ENCODE measurements around the gene NCKAP5.

Gene NCKAP5

GRCh38 chr2:132642415-132642814, 925.8 kb downstream of the NCKAP5 start:
- no peak for TF ChIP-seq EZH2 (IDR thresholded peaks at IDR 0.05; ENCODE audit: borderline replicate concordance, low read depth, low read length, severe bottlenecking)
- TF ChIP-seq CTCF (IDR thresholded peaks at IDR 0.05; ENCODE audit: borderline replicate concordance, extremely low read depth, low read length, poor library complexity, severe bottlenecking): no peak
- Histone ChIP-seq H3K9me3 (ENCODE audit: insufficient read depth, low read length, severe bottlenecking) (no peaks in the 10 kb centered on the region), H3K79me2 (ENCODE audit: insufficient read depth, low read length) (no peaks in the 10 kb centered on the region), H3K4me2 (ENCODE audit: insufficient read depth, low read length) (no peak overlapping the region), H3K36me3 (ENCODE audit: insufficient read depth, low read length) (no peaks in the 10 kb centered on the region), H3K27ac (ENCODE audit: low read length) (no peak overlapping the region), H3K4me3 (ENCODE audit: low read depth in 1 of 2, low read length in 2 of 2) (no peak overlapping the region), H3K9ac (ENCODE audit: low read depth, low read length) (no peak overlapping the region), H3K4me1 (ENCODE audit: insufficient read depth, low read length) (no peaks in the 10 kb centered on the region), H2AFZ (ENCODE audit: low read depth, low read length) (no peak overlapping the region), H3K27me3 (ENCODE audit: insufficient read depth, low read length, poor library complexity) (no peaks in the 10 kb centered on the region), H4K20me1 (ENCODE audit: insufficient read depth, low read length) (no peaks in the 10 kb centered on the region)
- DNase-seq (no peak), ATAC-seq (ENCODE audit: insufficient read depth, low read depth) (no peak)

GRCh38 chr2:132641819-132642218, 926.4 kb downstream of the NCKAP5 start:
- TF ChIP-seq EZH2 (IDR thresholded peaks at IDR 0.05; ENCODE audit: borderline replicate concordance, low read depth, low read length, severe bottlenecking): no peak
- no peak for TF ChIP-seq CTCF (IDR thresholded peaks at IDR 0.05; ENCODE audit: borderline replicate concordance, extremely low read depth, low read length, poor library complexity, severe bottlenecking)
- no peak for ATAC-seq (ENCODE audit: insufficient read depth, low read depth)
- no peak overlapping the region for H3K27ac ChIP-seq (ENCODE audit: low read length)
- H2AFZ ChIP-seq (ENCODE audit: low read depth, low read length): no peak overlapping the region
- H3K27me3 ChIP-seq (ENCODE audit: insufficient read depth, low read length, poor library complexity): no peaks in the 10 kb centered on the region
- H4K20me1 ChIP-seq (ENCODE audit: insufficient read depth, low read length): no peaks in the 10 kb centered on the region
- no peak overlapping the region for H3K9ac ChIP-seq (ENCODE audit: low read depth, low read length)
- H3K36me3 ChIP-seq (ENCODE audit: insufficient read depth, low read length): no peaks in the 10 kb centered on the region
- no peak overlapping the region for H3K4me2 ChIP-seq (ENCODE audit: insufficient read depth, low read length)
- no peaks in the 10 kb centered on the region for H3K4me1 ChIP-seq (ENCODE audit: insufficient read depth, low read length)
- no peaks in the 10 kb centered on the region for H3K9me3 ChIP-seq (ENCODE audit: insufficient read depth, low read length, severe bottlenecking)
- H3K79me2 ChIP-seq (ENCODE audit: insufficient read depth, low read length): no peaks in the 10 kb centered on the region
- DNase-seq: no peak
- no peak overlapping the region for H3K4me3 ChIP-seq (ENCODE audit: low read depth in 1 of 2, low read length in 2 of 2)

- no peak overlapping the region for H2AFZ ChIP-seq (ENCODE audit: low read depth, low read length)
- ATAC-seq (ENCODE audit: insufficient read depth, low read depth) (no peak), DNase-seq (no peak)
- H3K4me3 ChIP-seq (ENCODE audit: low read depth in 1 of 2, low read length in 2 of 2): no peak overlapping the region
- H3K79me2 ChIP-seq (ENCODE audit: insufficient read depth, low read length): no peaks in the 10 kb centered on the region
- no peaks in the 10 kb centered on the region for H3K36me3 ChIP-seq (ENCODE audit: insufficient read depth, low read length)
- H4K20me1 ChIP-seq (ENCODE audit: insufficient read depth, low read length): no peaks in the 10 kb centered on the region
- H3K4me2 ChIP-seq (ENCODE audit: insufficient read depth, low read length): no peak overlapping the region
- H3K9me3 ChIP-seq (ENCODE audit: insufficient read depth, low read length, severe bottlenecking): no peaks in the 10 kb centered on the region
- no peak overlapping the region for H3K9ac ChIP-seq (ENCODE audit: low read depth, low read length)
- H3K27me3 ChIP-seq (ENCODE audit: insufficient read depth, low read length, poor library complexity): no peaks in the 10 kb centered on the region
- no peak overlapping the region for H3K27ac ChIP-seq (ENCODE audit: low read length)
- no peaks in the 10 kb centered on the region for H3K4me1 ChIP-seq (ENCODE audit: insufficient read depth, low read length)
- TF ChIP-seq EZH2 (IDR thresholded peaks at IDR 0.05; ENCODE audit: borderline replicate concordance, low read depth, low read length, severe bottlenecking) (no peak), CTCF (IDR thresholded peaks at IDR 0.05; ENCODE audit: borderline replicate concordance, extremely low read depth, low read length, poor library complexity, severe bottlenecking) (no peak)
These were observed 928.1 kb downstream of the NCKAP5 start for GRCh38 chr2:132640116-132640515.

All from DND-41 (cell line).